ENCODE data around the gene SELENOF. TPM values are rescaled to one million over a fixed set of nuclear protein-coding genes. Genes with fewer than 3 reads are reported as not detected.

Gene SELENOF
- total RNA-seq, 2 donors from 2014 or later, result 137 to 175 TPM

DNA sequence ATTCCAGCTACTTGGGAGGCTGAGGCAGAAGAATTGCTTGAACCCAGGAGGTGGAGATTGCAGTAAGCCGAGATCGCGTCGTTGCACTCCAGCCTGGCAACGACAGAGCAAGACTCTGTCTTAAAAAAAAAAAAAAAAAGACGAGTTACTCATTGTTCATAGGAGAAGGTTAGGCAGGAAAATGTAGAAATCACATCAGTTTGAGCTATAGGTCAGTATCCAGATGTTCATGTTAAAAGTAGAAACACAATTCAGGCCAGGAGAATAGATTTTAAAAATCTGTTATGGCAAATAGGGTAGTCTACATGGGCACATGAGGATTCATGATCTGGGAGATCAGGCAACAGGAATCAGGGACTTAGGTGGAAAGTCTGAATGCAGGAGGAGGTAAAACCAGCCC lies 57.7 kb downstream of the SELENOF start:
- H3K27me3 ChIP-seq (replicated peaks; ENCODE audit: insufficient read depth), result no peaks in the 10 kb centered on the region
- TF ChIP-seq CTCF (IDR thresholded peaks at IDR 0.05) (no peak), POLR2AphosphoS5 (IDR thresholded peaks at IDR 0.05) (no peak), POLR2A (IDR thresholded peaks at IDR 0.05) (no peak)
- H3K4me3 ChIP-seq, result no peak overlapping the region
- H3K27ac ChIP-seq, result no peak overlapping the region
- no peaks in the 10 kb centered on the region for H3K9me3 ChIP-seq
- intact Hi-C loops (cut with DNase I), result no loop called here
- WGBS, result 89% methylated on average over 6 of the region's 6 CpGs
- no peaks in the 10 kb centered on the region for H3K36me3 ChIP-seq
- no peak for DNase-seq (ENCODE audit: low spot score)
- H3K4me1 ChIP-seq (replicated peaks), result no peaks in the 10 kb centered on the region

DNA sequence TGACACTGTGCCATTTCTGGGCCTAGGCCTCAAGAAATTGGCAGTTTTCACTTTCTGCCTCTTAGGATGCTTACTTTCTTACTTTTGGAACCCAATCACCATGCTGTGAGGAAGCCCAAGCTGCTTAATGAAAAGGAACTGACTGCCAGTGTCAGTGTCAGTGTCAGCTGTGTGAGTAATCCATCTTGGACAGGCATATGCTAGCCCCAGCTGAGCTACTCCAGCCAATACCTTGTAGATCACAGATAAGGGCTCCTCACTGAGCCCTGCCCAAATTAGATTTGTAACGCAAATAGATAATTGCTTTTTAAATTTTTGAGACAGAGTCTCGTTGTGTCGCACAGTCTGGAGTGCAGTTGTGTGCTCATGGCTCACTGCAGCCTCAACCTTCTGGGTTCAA lies 59.6 kb downstream of the SELENOF start:
- Histone ChIP-seq H3K4me1 (replicated peaks) (no peaks in the 10 kb centered on the region), H3K27me3 (replicated peaks; ENCODE audit: insufficient read depth) (no peaks in the 10 kb centered on the region), H3K36me3 (no peaks in the 10 kb centered on the region), H3K4me3 (no peak overlapping the region), H3K27ac (no peak overlapping the region), H3K9me3 (no peaks in the 10 kb centered on the region)
- no peak for DNase-seq (ENCODE audit: low spot score)
- 98% methylated on average over 3 of the region's 3 CpGs for WGBS
- TF ChIP-seq POLR2AphosphoS5 (IDR thresholded peaks at IDR 0.05), result no peak
- TF ChIP-seq CTCF (IDR thresholded peaks at IDR 0.05), result no peak
- TF ChIP-seq POLR2A (IDR thresholded peaks at IDR 0.05), result no peak
- intact Hi-C loops (cut with DNase I), result no loop called here

DNA sequence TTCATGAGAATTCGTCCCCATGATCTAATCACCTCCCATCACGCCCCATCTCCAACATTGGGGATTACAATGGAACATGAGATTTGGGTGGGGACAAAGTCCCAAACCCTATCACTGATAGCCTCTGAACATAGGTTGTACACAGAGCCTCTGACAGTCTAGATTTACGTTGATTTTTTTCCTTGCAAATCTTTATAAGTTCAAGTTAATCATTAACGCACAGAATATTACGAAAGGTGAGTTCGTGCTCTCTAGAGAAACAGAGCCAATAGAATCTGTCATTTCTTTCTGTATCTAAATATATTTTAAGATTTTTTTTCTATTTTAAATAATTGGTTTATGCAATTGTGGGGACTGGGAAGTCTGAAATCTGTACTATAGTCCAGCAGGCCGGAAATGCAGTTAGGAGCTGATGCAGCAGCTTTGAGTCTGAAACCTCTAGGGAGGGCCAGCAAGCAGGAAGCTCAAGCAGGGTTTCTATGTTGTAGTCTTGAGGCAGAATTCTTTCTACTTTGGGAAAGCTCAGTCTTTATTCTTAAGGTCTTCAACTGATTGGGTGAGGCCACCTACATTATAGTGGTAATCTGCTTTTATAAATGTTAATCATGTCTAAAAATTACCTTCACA lies 61.0 kb downstream of the SELENOF start:
- DNase-seq (ENCODE audit: low spot score), result no peak
- TF ChIP-seq POLR2AphosphoS5 (IDR thresholded peaks at IDR 0.05) (no peak), POLR2A (IDR thresholded peaks at IDR 0.05) (no peak), CTCF (IDR thresholded peaks at IDR 0.05) (no peak)
- H3K27me3 ChIP-seq (replicated peaks; ENCODE audit: insufficient read depth), result no peaks in the 10 kb centered on the region
- WGBS, result 85% methylated on average over 7 of the region's 7 CpGs
- H3K27ac ChIP-seq, result no peak overlapping the region
- intact Hi-C loops (cut with DNase I), result no loop called here
- H3K4me3 ChIP-seq, result no peak overlapping the region
- no peaks in the 10 kb centered on the region for H3K4me1 ChIP-seq (replicated peaks)
- no peaks in the 10 kb centered on the region for H3K9me3 ChIP-seq
- no peaks in the 10 kb centered on the region for H3K36me3 ChIP-seq

DNA sequence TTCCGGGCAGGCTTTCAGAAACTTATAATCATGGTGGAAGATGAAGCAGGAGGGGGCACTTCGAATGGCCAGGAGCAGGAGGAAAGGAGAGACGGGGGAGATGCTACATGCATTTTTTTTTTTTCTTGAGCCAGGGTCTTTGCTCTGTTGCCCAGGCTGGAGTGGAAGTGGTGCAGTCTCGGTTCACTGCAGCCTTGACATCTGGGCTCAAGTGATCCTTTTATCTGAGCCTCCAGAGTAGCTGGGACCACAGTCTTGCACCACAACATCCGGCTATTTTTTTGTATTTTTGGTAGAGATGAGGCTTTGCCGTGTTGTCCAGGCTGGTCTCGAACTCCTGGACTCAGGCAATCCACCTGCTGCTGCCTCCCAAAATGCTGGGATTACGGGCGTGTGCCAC lies 61.6 kb downstream of the SELENOF start:
- WGBS, result 94% methylated on average over 9 of the region's 9 CpGs
- no peak for TF ChIP-seq POLR2AphosphoS5 (IDR thresholded peaks at IDR 0.05)
- no peak for TF ChIP-seq CTCF (IDR thresholded peaks at IDR 0.05)
- no peak for TF ChIP-seq POLR2A (IDR thresholded peaks at IDR 0.05)
- Histone ChIP-seq H3K27me3 (replicated peaks; ENCODE audit: insufficient read depth) (no peaks in the 10 kb centered on the region), H3K36me3 (no peaks in the 10 kb centered on the region), H3K27ac (no peak overlapping the region), H3K9me3 (no peaks in the 10 kb centered on the region), H3K4me3 (no peak overlapping the region), H3K4me1 (replicated peaks) (no peaks in the 10 kb centered on the region)
- DNase-seq (ENCODE audit: low spot score), result no peak
- intact Hi-C loops (cut with DNase I), result no loop called here

DNA sequence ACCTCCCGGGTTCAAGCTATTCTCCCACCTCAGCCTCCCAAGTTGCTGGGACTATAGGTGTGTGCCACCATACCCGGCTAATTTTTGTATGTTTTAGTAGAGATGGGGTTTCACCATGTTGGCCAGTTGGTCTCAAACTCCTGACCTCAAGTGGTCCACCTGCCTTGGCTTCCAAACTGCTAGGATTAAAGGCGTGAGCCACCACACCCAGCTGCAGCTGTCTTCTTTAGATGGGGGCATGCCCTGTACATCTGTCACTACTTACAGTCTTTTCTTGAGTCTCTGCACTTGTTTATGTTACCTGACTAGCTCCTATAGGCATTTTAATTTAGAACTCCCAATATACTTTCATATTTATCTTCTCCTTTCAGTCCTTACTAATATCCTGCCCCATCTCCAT lies 64.2 kb downstream of the SELENOF start:
- WGBS, result 100% methylated on average over 3 of the region's 3 CpGs
- Histone ChIP-seq H3K36me3 (no peaks in the 10 kb centered on the region), H3K4me3 (no peak overlapping the region), H3K4me1 (replicated peaks) (no peaks in the 10 kb centered on the region), H3K9me3 (no peaks in the 10 kb centered on the region), H3K27me3 (replicated peaks; ENCODE audit: insufficient read depth) (no peaks in the 10 kb centered on the region), H3K27ac (no peak overlapping the region)
- no peak for TF ChIP-seq CTCF (IDR thresholded peaks at IDR 0.05)
- no peak for TF ChIP-seq POLR2A (IDR thresholded peaks at IDR 0.05)
- TF ChIP-seq POLR2AphosphoS5 (IDR thresholded peaks at IDR 0.05), result no peak
- intact Hi-C loops (cut with DNase I), result no loop called here
- no peak for DNase-seq (ENCODE audit: low spot score)
